Measurements from ENCODE around the gene UNC13B. TPM values are rescaled to one million over a fixed set of nuclear protein-coding genes. Genes with fewer than 3 reads are reported as not detected.

Gene UNC13B
- total RNA-seq, 1 experiment from 2014 or later = 17.6 TPM

- Histone ChIP-seq H3K4me2 (ENCODE audit: low read length) (no peak overlapping the region), H3K27me3 (ENCODE audit: insufficient read depth, low read length) (no peaks in the 10 kb centered on the region), H3K79me2 (ENCODE audit: insufficient read depth, low read length) (no peaks in the 10 kb centered on the region), H3K36me3 (ENCODE audit: control insufficient read depth in 1 of 2, insufficient read depth in 2 of 2, low read length in 2 of 2) (no peaks in the 10 kb centered on the region), H3K27ac (ENCODE audit: low read depth, low read length) (no peak overlapping the region), H4K20me1 (ENCODE audit: insufficient read depth) (no peaks in the 10 kb centered on the region), H3K4me3 (replicated peaks in 1 of 2; ENCODE audit: low read depth in 1 of 2, low read length in 2 of 2) (no peak overlapping the region), H3K4me1 (ENCODE audit: control insufficient read depth in 1 of 2, insufficient read depth in 2 of 2, low read length in 2 of 2) (no peaks in the 10 kb centered on the region), H3K9me2 (ENCODE audit: insufficient read depth) (no peaks in the 10 kb centered on the region), H3K9me3 (ENCODE audit: control insufficient read depth in 1 of 2, insufficient read depth in 1 of 2, low read depth in 1 of 2, low read length in 2 of 2) (no peaks in the 10 kb centered on the region), H2AFZ (ENCODE audit: low read depth, low read length, poor library complexity, severe bottlenecking) (no peak overlapping the region), H3K9ac (ENCODE audit: low read length) (no peak overlapping the region)
- BruUV-seq (replicated peaks) = no TSS peak
- DNase-seq (ENCODE audit: low read depth, low spot score) (no peak), ATAC-seq (no peak)
- ChIA-PET CTCF (no interaction called here), POLR2A (no interaction called here), RAD21 (ENCODE audit: low non-redundant PET in 1 of 2, low total read pairs in 2 of 2, uncharacterized antibody in 2 of 2, unreplicated experiment in 2 of 2) (no interaction called here)
- no peak for TF ChIP-seq SP1 (IDR thresholded peaks at IDR 0.05; ENCODE audit: low read depth)
- TF ChIP-seq ZNF274 (IDR thresholded peaks at IDR 0.05; ENCODE audit: low read depth, low read length) = no peak
- no peak for TF ChIP-seq YY1 (IDR thresholded peaks at IDR 0.05; ENCODE audit: extremely low read depth, insufficient replicate concordance, low read depth, low read length)
- TF ChIP-seq ATF3 (IDR thresholded peaks at IDR 0.05) = no peak
- no peak for TF ChIP-seq POLR2AphosphoS5 (IDR thresholded peaks at IDR 0.05; ENCODE audit: low read depth, low read length)
- TF ChIP-seq CBX3 (IDR thresholded peaks at IDR 0.05; ENCODE audit: low read depth) = no peak
- TF ChIP-seq ELF1 (IDR thresholded peaks at IDR 0.05; ENCODE audit: borderline replicate concordance, low read depth) = no peak
- no peak for TF ChIP-seq RAD21 (IDR thresholded peaks at IDR 0.05; ENCODE audit: low read depth)
- TF ChIP-seq CEBPB (IDR thresholded peaks at IDR 0.05; ENCODE audit: low read depth) = no peak
- intact Hi-C loops (cut with micrococcal nuclease) = no loop called here
These were observed 100.3 kb downstream of the UNC13B start for GRCh38 chr9:35262064-35262463.

GRCh38 chr9:35267710-35268109 lies 105.9 kb downstream of the UNC13B start:
- H2AFZ ChIP-seq (ENCODE audit: low read depth, low read length, poor library complexity, severe bottlenecking) = no peak overlapping the region
- no peaks in the 10 kb centered on the region for H3K4me1 ChIP-seq (ENCODE audit: control insufficient read depth in 1 of 2, insufficient read depth in 2 of 2, low read length in 2 of 2)
- POLR2A ChIA-PET = no interaction called here
- CTCF ChIA-PET = interaction anchor here (1.5 kb wide), 1 partner anchor 9 kb away, joined by 4 read pairs; no protein-coding TSS in a partner anchor
- RAD21 ChIA-PET (ENCODE audit: low non-redundant PET in 1 of 2, low total read pairs in 2 of 2, uncharacterized antibody in 2 of 2, unreplicated experiment in 2 of 2) = no interaction called here
- DNase-seq (ENCODE audit: low read depth, low spot score) (no peak), ATAC-seq (no peak)
- H3K36me3 ChIP-seq (ENCODE audit: control insufficient read depth in 1 of 2, insufficient read depth in 2 of 2, low read length in 2 of 2) = no peaks in the 10 kb centered on the region
- no peaks in the 10 kb centered on the region for H3K79me2 ChIP-seq (ENCODE audit: insufficient read depth, low read length)
- intact Hi-C loops (cut with micrococcal nuclease) = no loop called here
- no TSS peak for BruUV-seq (replicated peaks)
- H3K27me3 ChIP-seq (ENCODE audit: insufficient read depth, low read length) = no peaks in the 10 kb centered on the region
- H3K27ac ChIP-seq (ENCODE audit: low read depth, low read length) = no peak overlapping the region
- H3K9me2 ChIP-seq (ENCODE audit: insufficient read depth) = no peaks in the 10 kb centered on the region
- H3K4me3 ChIP-seq (replicated peaks in 1 of 2; ENCODE audit: low read depth in 1 of 2, low read length in 2 of 2) = no peak overlapping the region
- H3K4me2 ChIP-seq (ENCODE audit: low read length) = no peak overlapping the region
- no peaks in the 10 kb centered on the region for H4K20me1 ChIP-seq (ENCODE audit: insufficient read depth)
- TF ChIP-seq CTCF (IDR thresholded peaks at IDR 0.05 in 2 of 3, conservative IDR thresholded peaks at IDR 0.05 in 1 of 3; ENCODE audit: borderline replicate concordance in 1 of 3, insufficient read depth in 1 of 3, low read depth in 2 of 3, low read length in 2 of 3) = no peak
- TF ChIP-seq SRF (IDR thresholded peaks at IDR 0.05; ENCODE audit: low read depth) = no peak
- TF ChIP-seq ZBTB33 (IDR thresholded peaks at IDR 0.05; ENCODE audit: extremely low read depth, insufficient replicate concordance, low read length) = no peak
- no peak for TF ChIP-seq EZH2 (IDR thresholded peaks at IDR 0.05)
- no peak for TF ChIP-seq SP1 (IDR thresholded peaks at IDR 0.05; ENCODE audit: low read depth)
- no peaks in the 10 kb centered on the region for H3K9me3 ChIP-seq (ENCODE audit: control insufficient read depth in 1 of 2, insufficient read depth in 1 of 2, low read depth in 1 of 2, low read length in 2 of 2)
- no peak overlapping the region for H3K9ac ChIP-seq (ENCODE audit: low read length)
